Brain microvascular endothelial cell (primary cell): ENCODE results near the gene CARNS1.

Experiments
- DNase-seq: peaks from one replicate; pipeline ENCODE4 v3.0.0-alpha.2; 2020
- H3K27ac ChIP-seq: fragments of 250-450 bp; sonication (Bioruptor Pico); 2 replicates; pipeline ENCODE4 v1.5.1; 2020; ENCODE audit warnings: mild to moderate bottlenecking, moderate library complexity
- H3K27me3 ChIP-seq: fragments of 250-450 bp; sonication (Bioruptor Pico); replicated peaks from 2 replicates; pipeline ENCODE4 v1.5.1; 2020; ENCODE audit warnings: mild to moderate bottlenecking
- H3K36me3 ChIP-seq: fragments of 250-450 bp; sonication (Bioruptor Pico); replicated peaks from 2 replicates; pipeline ENCODE4 v1.5.1; 2020; ENCODE audit warnings: mild to moderate bottlenecking
- H3K4me3 ChIP-seq: 2 replicates; pipeline ENCODE4 v1.5.1; 2011; ENCODE audit warnings: low read depth, mild to moderate bottlenecking, control low read depth, low read length, moderate library complexity
- in situ Hi-C: cut with HindIII; loops from 2 replicates; pipeline ENCODE4 v1.10.0; 2017; ENCODE audit warnings: low sequenced_read_pairs, low pct_ligation_motif_present
- TF ChIP-seq, protein P1 (sequence below): IDR thresholded peaks from 2 replicates; pipeline ENCODE4 v1.5.1; 2011; ENCODE audit warnings: low read depth, mild to moderate bottlenecking, moderate library complexity, low read length, control low read depth, inconsistent platforms; ENCODE audit errors: missing control alignments

CARNS1 gene, protein sequence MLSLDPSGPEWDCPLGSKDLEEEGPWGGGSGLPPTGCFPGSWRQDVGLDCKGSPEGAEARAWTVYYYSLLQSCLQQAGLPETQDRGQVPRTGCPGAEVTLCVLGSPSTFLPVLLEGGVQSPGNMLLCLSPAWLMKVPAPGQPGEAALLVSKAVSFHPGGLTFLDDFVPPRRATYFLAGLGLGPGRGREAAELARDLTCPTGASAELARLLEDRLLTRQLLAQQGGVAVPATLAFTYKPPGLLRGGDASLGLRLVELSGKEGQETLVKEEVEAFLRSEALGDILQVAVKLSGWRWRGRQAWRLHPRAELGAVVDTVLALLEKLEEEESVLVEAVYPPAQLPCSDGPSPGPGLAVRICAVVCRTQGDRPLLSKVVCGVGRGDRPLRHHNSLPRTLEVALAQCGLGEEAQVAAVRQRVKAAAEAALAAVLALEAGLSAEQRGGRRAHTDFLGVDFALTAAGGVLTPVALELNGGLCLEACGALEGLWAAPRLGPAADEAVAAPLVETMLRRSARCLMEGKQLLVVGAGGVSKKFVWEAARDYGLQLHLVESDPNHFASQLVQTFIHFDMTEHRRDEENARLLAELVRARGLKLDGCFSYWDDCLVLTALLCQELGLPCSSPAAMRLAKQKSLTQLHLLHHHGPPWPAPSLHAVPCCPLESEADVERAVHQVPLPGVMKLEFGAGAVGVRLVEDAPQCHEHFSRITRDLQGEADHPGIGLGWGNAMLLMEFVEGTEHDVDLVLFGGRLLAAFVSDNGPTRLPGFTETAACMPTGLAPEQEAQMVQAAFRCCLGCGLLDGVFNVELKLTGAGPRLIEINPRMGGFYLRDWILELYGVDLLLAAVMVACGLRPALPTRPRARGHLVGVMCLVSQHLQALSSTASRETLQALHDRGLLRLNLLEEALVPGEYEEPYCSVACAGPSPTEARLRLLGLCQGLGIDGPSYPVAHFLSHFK

DNA sequence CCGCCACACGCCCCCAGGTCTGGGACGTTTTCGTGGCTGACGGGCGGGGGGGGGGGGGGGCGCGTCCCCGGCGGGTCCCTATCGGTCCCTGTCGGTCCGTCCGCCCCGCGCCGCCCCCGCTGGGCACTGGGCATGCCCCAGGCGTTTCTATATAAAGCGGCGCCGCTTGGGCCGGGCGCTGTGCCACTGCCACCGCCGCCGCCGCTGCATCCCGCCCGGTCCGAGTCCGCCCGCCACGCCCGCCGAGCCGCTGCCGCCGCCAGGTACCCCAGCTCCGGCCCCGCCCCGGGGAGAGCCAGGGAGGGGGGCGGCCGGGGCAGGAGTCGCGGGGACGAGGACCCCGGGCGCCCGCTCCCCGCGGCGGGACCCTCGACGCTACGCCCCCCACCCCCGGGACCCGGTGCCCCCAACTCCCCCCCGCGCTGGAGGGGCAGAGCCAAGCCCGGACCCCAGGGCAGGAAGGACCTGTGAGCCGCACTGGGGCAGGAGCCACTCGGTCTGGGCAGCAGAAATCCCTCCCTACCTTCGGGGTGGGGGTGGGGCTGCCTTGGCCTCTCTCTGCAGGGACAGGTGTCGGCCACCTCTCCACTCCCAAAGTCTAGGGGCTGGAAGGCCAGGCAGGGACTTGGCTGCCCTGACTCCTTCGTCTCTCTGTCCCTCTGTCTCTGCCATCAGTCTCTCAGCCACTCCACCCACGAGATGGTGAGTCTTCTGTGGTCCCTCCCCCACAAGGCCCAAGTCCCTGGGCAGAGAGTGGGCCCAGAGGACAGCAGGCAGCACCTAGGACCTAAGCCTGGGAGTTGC is at the start of gene CARNS1:
CARNS1 (plus strand) TSS at position 178 of the 804 bp plus-strand sequence; CDS start at position 700, 522 bp downstream.
- Histone ChIP-seq H3K27me3 (peaks cover 15% of the 10 kb centered on the region), H3K4me3 (no peak within 1 kb of the TSS), H3K27ac (no peak within 1 kb of the TSS), H3K36me3 (no peaks in the 10 kb centered on the region)
- TF ChIP-seq, protein P1, sequence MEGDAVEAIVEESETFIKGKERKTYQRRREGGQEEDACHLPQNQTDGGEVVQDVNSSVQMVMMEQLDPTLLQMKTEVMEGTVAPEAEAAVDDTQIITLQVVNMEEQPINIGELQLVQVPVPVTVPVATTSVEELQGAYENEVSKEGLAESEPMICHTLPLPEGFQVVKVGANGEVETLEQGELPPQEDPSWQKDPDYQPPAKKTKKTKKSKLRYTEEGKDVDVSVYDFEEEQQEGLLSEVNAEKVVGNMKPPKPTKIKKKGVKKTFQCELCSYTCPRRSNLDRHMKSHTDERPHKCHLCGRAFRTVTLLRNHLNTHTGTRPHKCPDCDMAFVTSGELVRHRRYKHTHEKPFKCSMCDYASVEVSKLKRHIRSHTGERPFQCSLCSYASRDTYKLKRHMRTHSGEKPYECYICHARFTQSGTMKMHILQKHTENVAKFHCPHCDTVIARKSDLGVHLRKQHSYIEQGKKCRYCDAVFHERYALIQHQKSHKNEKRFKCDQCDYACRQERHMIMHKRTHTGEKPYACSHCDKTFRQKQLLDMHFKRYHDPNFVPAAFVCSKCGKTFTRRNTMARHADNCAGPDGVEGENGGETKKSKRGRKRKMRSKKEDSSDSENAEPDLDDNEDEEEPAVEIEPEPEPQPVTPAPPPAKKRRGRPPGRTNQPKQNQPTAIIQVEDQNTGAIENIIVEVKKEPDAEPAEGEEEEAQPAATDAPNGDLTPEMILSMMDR: no peak
- DNase-seq: no peak
- in situ Hi-C loops: no loop called here

DNA sequence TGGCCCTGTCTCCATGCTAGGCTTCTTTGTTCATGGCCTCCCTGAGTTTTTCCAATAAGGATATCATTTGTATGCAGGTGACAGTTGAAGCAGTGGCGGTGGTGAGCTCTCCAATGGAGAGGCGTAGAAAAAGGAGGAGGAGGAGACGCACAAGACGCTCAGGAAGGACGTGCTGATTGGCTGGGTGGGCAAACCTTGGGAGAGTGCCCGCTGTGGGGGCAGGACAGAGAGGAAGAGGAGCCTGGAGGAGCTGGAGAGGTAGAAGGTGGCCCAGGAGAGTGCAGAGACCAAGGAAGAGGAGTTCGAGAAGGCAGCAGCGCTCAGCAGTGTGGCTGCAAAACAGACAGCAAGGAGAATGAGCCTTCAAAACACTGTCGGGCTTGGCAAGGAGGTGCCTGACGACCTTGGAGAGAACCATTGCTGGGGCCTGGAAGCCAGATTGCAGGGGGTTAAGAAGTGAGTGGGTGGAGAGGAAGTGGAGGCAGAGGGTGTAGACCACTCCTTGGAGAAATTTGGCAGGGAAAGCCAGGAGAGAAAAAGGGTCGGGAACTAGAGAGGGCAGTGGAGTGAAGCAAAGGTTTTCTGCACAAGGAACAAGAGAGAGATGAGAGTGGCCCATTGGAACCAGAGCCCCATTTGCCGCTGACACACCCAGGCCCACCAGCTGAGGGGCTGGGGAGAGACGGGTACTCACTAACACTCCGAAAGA is 49.6 kb upstream of the CARNS1 start:
- Histone ChIP-seq H3K27ac (no peak overlapping the region), H3K4me3 (no peak overlapping the region), H3K27me3 (no peaks in the 10 kb centered on the region), H3K36me3 (peaks cover 22% of the 10 kb centered on the region)
- in situ Hi-C loops: no loop called here
- TF ChIP-seq, protein P1: no peak
- no peak for DNase-seq

DNA sequence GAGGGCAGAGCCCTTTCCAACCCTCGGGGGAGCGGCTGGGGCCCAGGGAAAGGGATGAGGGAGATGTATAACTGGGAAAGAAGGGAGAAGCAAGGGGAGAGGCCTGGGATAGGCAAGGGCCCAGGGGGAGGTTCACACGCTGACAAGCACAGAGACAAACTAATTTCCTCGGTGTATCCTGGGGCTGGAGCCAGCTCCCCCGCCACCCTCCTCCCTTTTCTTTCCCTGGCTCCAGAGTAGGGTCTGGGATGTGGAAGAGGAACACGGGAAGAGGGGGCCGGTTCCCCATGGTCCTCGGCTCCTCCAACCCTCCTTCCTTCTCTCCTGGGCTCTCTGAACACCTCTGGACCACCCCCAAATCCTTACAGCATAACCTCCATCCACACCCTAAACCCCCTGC is 48.9 kb upstream of the CARNS1 start:
- TF ChIP-seq, protein P1: no peak

DNA sequence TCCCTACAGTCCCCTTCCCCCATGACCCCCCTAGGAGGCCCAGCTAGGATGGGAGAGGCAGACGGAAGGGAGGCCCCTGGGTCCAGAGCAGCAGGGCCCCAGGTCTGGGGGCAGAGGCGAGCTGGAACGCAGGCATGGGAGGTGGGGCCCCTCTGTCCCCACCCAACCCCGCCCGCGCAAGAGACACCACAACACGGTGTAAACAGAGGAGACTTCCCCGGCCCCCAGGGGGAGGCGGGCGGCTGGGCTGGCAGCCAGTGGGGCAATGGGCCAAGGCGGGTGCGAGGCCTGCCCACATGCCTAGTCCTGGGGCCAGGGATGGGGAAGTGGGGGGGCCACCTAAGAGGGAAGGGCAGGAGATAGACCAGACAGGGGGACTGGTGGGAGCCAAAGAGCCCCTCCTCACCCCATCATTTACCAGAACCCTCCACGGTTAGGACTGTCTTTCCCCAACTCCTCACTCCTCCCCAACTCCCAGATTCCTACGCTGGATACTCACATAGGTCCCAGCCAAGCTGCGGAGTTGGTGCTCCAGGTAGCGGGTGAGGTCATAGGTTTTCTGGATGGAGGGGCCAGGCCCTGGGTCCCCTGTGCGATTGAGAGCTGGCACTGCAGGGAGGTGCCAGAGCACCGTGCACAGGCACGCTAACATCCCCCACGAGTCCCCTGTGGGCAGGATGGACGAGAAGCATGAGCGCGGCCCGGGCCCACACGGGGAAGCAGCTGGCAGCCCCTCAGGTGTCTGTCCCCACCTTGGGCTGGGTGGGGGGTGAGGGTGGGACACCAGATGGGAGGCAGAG is 48.3 kb upstream of the CARNS1 start:
- in situ Hi-C loops: no loop called here
- Histone ChIP-seq H3K4me3 (no peak overlapping the region), H3K27ac (no peak overlapping the region), H3K36me3 (peaks cover 22% of the 10 kb centered on the region), H3K27me3 (no peaks in the 10 kb centered on the region)
- TF ChIP-seq, protein P1: no peak
- DNase-seq: no peak

More for the DNA sequence above, 48.9 kb upstream of the CARNS1 start:
- Histone ChIP-seq H3K27me3 (no peaks in the 10 kb centered on the region), H3K27ac (no peak overlapping the region), H3K36me3 (peaks cover 22% of the 10 kb centered on the region), H3K4me3 (no peak overlapping the region)
- in situ Hi-C loops: no loop called here
- no peak for DNase-seq
